ENCODE measurements around the gene CUBN. TPM values are rescaled to one million over a fixed set of nuclear protein-coding genes. Genes with fewer than 3 reads are reported as not detected.

The CUBN gene
- total and polyA plus RNA-seq, 9 of the 15 experiments (the other 6 are each of a cell fraction or from before 2014, with no cell fraction given): 0.04 to 0.33 (median 0.09) TPM

DNA sequence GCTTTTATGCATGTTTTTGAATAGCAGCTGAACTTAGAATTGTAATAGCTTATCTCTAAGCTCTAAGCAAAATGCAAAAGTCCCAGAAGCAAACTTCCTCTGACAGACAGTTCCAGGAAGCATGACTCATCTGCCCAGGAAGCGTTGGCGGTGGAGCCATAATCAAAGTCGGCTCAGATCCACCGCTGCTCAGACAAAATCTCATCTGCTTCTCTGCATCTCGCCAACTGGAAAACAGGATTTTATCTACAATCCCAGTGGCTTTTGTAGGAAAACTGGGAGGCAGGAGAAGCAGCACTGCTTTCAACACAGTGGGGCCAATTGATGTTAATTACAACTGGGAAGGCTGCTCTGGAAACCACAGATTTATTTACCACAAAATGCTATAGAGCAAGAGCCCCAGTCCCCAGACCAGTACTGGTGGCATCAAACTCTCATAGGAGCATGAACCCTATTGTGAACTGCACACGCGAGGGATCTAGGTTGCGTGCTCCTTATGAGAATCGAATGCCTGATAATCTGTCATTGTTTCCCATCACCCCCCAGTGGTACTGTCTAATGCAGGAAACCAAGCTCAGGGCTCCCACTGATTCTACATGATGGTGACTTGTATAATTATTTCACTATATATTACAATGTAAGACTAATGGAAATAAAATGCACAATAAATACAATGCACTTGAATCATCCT lies 99.9 kb downstream of the CUBN start (continued):
- no peak for TF ChIP-seq ZNF655 (CRISPR knock-in tag; IDR thresholded peaks at IDR 0.05)
- TF ChIP-seq ZNF318 (IDR thresholded peaks at IDR 0.05; ENCODE audit: borderline replicate concordance in 1 of 2, low read depth in 1 of 2): no peak
- TF ChIP-seq FOXP1 (CRISPR knock-in tag; IDR thresholded peaks at IDR 0.05): no peak
- TF ChIP-seq, protein P1, sequence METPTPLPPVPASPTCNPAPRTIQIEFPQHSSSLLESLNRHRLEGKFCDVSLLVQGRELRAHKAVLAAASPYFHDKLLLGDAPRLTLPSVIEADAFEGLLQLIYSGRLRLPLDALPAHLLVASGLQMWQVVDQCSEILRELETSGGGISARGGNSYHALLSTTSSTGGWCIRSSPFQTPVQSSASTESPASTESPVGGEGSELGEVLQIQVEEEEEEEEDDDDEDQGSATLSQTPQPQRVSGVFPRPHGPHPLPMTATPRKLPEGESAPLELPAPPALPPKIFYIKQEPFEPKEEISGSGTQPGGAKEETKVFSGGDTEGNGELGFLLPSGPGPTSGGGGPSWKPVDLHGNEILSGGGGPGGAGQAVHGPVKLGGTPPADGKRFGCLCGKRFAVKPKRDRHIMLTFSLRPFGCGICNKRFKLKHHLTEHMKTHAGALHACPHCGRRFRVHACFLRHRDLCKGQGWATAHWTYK (CRISPR knock-in tag; IDR thresholded peaks at IDR 0.05): no peak
- TF ChIP-seq KLF6 (CRISPR knock-in tag; IDR thresholded peaks at IDR 0.05; ENCODE audit: borderline replicate concordance): no peak
- TF ChIP-seq, protein P2, sequence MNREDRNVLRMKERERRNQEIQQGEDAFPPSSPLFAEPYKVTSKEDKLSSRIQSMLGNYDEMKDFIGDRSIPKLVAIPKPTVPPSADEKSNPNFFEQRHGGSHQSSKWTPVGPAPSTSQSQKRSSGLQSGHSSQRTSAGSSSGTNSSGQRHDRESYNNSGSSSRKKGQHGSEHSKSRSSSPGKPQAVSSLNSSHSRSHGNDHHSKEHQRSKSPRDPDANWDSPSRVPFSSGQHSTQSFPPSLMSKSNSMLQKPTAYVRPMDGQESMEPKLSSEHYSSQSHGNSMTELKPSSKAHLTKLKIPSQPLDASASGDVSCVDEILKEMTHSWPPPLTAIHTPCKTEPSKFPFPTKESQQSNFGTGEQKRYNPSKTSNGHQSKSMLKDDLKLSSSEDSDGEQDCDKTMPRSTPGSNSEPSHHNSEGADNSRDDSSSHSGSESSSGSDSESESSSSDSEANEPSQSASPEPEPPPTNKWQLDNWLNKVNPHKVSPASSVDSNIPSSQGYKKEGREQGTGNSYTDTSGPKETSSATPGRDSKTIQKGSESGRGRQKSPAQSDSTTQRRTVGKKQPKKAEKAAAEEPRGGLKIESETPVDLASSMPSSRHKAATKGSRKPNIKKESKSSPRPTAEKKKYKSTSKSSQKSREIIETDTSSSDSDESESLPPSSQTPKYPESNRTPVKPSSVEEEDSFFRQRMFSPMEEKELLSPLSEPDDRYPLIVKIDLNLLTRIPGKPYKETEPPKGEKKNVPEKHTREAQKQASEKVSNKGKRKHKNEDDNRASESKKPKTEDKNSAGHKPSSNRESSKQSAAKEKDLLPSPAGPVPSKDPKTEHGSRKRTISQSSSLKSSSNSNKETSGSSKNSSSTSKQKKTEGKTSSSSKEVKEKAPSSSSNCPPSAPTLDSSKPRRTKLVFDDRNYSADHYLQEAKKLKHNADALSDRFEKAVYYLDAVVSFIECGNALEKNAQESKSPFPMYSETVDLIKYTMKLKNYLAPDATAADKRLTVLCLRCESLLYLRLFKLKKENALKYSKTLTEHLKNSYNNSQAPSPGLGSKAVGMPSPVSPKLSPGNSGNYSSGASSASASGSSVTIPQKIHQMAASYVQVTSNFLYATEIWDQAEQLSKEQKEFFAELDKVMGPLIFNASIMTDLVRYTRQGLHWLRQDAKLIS (CRISPR knock-in tag; IDR thresholded peaks at IDR 0.05): no peak
- TF ChIP-seq, protein P3, sequence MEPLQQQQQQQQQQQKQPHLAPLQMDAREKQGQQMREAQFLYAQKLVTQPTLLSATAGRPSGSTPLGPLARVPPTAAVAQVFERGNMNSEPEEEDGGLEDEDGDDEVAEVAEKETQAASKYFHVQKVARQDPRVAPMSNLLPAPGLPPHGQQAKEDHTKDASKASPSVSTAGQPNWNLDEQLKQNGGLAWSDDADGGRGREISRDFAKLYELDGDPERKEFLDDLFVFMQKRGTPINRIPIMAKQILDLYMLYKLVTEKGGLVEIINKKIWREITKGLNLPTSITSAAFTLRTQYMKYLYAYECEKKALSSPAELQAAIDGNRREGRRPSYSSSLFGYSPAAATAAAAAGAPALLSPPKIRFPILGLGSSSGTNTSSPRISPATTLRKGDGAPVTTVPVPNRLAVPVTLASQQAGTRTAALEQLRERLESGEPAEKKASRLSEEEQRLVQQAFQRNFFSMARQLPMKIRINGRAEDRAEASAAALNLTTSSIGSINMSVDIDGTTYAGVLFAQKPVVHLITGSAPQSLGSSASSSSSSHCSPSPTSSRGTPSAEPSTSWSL (CRISPR knock-in tag; IDR thresholded peaks at IDR 0.05; ENCODE audit: borderline replicate concordance): no peak
- 0 out of 2 replicates have a peak, but pooled peaks have one; percentile 52 for TF ChIP-seq GATAD2A (IDR thresholded peaks at IDR 0.05)
- no peak for TF ChIP-seq DLX4 (CRISPR knock-in tag; IDR thresholded peaks at IDR 0.05)

Measured in K562 (cell line).